Breast epithelium (tissue), 3 donors: Measurements from ENCODE around the gene HERC2.

Experiments
- CTCF ChIP-seq, 3 donors: fragments of 450-650 bp; IDR thresholded peaks; one replicate each; pipeline ENCODE4 v1.5.1; 2016 to 2017; ENCODE audit warnings: antibody characterized with exemption in 3 of 3, mild to moderate bottlenecking in 3 of 3, moderate library complexity in 3 of 3
- POLR2AphosphoS5 ChIP-seq, 3 donors: sonication (generic); formaldehyde crosslinking; IDR thresholded peaks; one replicate each; pipeline ENCODE4 v1.6.1; 2017; ENCODE audit warnings: antibody characterized with exemption in 3 of 3

DNA sequence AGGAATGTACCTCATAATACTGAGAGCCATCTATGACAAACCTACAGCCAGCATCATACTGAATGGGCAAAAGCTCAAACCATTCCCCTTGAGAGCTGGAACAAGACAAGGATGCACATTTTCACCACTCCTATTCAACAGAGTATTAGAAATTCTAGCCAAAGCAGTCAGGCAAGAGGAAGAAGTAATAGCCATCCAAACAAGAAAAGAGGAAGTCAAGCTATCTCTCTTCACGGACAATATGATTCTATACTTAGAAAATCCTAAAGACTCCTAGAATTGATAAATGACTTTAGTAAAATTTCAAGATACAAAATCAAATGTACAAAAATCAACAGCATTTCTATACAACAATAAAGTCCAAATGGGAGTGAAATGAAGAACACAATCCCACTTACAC lies 253.0 kb downstream of the HERC2 start:
- TF ChIP-seq CTCF (IDR thresholded peaks at IDR 0.05), result no peak
- no peak for TF ChIP-seq POLR2AphosphoS5 (IDR thresholded peaks at IDR 0.05)
